AG20443 (cell line): ENCODE results near the gene NME5.
"Not testable (repeated sequence)": the region's sequence is repeated elsewhere in the genome, so short reads cannot be mapped to it uniquely, and the experiment has no call there.

ENCODE experiments used
- DNase-seq: peaks from one replicate; pipeline ENCODE4 v3.0.0; 2012; ENCODE audit warnings: low spot score, mixed read lengths

Gene NME5, protein sequence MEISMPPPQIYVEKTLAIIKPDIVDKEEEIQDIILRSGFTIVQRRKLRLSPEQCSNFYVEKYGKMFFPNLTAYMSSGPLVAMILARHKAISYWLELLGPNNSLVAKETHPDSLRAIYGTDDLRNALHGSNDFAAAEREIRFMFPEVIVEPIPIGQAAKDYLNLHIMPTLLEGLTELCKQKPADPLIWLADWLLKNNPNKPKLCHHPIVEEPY

DNA sequence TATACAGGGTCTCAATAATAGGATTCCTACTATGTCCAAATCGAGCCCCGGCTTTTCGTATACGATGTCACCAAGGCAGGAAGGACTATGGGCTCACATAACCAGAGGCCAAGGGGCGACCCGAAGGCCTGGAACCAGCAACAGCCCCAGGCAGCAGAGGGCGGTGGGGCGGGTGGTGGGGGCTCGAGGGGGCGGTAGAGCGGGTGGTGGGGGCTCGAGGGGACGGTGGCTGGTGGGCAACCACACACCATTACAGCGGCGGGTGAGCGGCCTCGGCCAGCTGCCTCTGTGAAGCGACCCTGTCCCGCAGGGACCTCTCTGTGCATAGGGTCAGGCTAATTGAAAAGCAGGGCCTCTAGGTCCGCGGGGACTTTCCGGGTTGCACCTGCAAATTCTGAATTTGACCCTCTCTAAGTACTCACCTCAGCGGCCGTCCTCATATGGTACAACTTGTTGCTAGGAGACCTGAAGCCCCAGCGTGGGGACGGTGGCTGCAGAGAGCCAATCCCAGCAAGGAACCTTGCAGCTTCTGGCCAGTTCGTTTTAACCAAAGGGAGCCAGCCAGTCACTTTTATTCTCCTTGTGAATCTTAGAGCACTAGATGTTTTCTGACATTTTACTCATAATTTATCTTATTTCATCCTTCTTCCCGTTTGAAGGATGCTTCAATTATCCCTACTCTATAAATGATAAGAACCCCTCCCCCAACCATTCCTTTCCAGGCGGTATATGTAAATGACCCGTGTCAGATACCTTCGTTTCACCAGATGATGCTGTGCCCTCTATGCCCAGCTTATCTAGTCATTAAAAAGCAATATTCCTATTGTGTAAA is at the start of gene NME5:
Gene NME5 (minus strand): TSS at position 480 of the 832 bp plus-strand sequence. CDS start 648 bp downstream, outside the sequence.
- peak; percentile 69 for DNase-seq

DNA sequence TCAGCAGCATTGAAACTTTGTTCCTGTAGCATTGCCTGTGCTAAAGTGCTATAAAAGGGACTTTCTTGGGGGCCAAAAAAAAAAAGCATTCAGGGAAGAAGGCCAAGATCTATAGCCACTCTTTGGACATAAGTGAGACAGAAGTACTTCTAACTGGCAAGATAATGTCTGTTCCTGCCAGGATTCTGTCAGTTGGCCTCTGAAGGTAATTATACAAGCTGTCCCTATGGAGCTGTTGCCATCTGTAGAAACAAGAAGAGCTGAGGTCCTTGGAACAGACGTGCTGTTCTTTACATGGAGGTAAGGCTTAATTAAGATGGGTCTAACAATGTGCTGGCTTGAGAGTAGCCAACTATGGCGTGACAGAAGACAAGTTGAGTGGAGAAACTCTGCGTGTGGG is 49.4 kb upstream of the NME5 start:
- no peak for DNase-seq

DNA sequence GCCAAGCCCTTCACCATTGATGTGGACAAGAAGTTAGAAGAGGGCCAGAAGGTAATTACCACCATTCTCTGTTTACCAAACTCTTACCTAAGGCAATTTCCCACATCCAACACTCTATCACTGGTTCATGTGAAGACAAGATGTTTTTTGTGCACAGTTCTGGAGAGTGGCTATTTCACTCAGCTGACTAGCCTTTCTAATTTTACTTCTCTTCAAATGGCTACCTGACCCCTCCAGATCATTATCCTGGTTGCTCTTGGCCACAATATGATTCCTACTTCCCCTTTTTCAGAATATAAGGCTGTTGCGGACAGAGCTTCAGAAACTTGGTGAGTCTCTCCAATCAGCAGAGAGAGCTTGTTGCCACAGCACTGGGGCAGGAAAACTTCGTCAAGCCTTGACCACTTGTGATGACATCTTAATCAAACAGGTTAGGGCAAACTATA is 46.8 kb upstream of the NME5 start:
- DNase-seq, result no peak

DNA sequence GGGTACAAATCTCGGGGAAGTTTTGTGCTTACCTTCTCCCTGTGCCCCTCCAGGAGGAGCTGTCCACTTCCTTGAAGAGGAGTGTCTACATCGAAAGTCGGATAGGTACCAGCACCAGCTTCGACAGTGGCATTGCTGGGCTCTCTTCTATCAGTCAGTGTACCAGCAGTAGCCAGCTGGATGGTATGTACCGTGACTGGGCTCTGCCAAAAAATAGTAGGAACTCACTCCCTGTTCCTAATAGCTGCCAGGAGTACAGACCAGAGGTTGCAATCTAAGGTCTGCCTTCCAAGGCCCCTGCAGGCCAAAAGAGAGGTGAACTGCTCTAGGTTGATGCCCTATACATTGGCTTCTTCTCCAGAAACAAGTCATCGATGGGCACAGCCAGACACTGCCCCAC is 43.6 kb upstream of the NME5 start:
- DNase-seq, result no peak

DNA sequence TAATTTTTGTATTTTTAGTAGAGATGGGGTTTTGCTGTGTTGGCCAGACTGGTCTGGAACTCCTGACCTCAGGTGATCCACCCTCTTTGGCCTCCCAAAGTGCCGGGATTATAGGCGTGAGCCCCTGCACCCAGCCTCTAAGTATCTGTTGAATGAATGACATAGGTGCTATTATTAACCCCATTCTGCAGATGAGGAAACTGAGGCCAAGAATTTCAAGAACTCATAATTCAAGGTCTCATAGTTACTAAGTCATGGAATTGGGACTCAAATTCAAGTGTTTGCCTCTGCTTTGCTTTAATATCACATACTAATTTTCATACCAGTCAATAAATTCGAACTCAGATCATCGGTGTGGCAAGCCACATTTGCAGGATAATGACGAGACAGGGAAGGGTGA is 41.6 kb upstream of the NME5 start:
- no peak for DNase-seq

DNA sequence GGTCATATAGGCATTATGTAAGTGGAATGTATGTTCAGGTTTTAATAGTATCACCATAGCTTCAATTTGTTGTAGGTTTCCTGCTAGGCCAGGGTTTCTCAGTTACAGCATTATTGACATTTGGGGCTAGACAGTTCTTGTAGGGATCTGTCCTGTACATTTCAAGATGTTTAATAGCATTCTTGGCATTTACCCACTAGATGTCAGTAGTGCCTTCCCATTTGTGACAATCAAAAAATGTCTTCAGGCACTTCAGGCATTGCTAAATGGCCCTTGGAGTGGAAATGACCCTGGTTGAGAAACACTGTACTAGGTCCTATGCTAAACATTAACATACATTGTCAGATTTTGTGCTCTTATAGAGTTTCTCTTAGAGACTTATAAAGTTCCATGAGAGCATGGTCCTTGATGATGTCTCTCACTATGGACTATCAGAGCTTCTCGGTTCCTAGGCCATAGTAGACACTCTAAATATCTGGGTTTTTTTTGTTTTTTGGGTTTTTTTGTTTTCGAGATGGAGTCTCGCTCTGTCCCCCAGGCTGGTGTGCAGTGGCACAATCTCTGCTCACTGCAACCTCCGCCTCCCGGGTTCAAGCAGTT is 41.1 kb upstream of the NME5 start:
- peak; percentile 37 for DNase-seq

DNA sequence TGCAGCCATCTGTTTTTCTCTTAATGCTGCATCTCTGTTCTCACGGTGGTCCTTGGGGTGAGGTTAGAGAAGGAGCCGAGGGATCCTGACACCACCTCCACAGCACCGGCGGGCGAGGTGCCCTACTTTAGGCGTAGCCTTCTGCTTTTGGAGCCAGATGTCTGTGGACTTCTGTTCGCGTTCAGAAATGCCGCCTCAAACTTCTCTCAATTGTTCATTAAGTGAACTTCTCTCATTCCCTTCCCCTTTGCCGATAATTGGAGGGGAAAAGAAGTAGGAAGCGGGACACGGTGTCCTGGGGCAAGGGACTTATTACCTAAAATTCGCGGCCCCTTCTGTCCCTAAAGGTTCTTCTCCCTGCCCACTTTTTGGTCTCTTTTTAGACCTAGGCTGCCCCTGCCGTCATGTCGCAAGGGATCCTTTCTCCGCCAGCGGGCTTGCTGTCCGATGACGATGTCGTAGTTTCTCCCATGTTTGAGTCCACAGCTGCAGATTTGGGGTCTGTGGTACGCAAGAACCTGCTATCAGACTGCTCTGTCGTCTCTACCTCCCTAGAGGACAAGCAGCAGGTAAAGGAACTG is 40.1 kb upstream of the NME5 start:
- no peak for DNase-seq

DNA sequence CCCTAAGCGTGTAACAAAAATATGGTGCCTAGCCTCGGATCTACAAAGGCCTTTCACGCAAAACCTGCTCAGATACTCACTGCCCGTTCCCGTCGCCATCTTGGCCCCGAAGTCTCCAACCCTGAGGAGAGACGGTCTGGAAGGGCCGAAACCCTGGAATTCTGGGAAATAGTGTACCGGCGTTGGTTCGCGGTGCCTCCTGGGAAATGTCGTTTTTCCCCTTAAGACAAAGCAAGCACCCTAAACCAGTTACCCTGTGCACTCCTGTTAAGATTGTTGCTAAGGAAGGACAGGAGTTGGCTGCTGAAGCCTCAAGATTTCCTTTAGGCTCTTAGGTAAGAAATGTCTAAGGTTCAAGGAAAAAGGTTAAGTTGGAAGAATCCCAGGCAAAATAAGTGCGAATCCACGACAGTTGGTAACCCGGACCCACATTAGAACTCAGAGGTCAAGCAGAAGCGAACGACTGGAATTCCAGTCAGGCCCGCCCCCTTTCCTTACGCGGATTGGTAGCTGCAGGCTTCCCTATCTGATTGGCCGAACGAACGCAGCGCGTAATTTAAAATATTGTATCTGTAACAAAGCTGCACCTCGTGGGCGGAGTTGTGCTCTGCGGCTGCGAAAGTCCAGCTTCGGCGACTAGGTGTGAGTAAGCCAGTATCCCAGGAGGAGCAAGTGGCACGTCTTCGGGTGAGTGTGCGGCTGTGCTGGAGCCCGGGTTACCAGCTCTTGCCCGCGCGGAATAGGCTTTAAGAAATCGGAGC is 39.5 kb upstream of the NME5 start, which contains the start of the genes BRD8 and KIF20A:
Gene BRD8 (minus strand): TSS at position 115 of the 761 bp plus-strand sequence. CDS start 16 bp downstream, at position 99.
Gene KIF20A (plus strand): TSS at position 597 of the 761 bp plus-strand sequence. CDS start 569 bp downstream, outside the sequence.
- DNase-seq, result peak; percentile 97

DNA sequence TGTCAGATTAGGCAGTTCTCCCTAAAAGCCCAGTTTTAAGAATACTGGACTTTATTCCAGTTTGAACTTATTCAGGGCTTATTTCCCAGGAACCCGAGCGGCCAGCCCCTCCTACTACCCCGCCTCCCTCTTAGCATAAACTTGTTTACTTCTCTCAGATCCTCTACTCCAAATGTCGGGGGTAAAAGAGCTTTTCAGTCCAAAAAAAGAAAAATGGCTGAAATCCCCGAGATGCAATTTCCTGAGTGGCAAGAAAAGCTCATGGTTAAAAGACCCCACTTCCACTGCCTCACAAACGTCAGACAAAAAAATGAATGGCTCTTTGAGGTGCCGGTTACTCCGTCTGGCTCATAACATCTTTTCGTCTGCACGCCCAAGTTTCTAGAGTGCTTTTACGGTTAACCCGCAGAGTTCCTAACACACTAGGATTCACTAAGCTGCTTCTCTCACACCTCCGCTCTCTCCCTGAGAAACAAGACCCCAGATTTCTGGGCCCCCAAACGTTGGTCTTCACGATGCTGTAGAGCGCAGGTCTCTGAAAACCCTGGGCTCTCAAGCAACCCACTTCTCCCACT is 38.8 kb upstream of the NME5 start:
- DNase-seq, result peak; percentile 67

DNA sequence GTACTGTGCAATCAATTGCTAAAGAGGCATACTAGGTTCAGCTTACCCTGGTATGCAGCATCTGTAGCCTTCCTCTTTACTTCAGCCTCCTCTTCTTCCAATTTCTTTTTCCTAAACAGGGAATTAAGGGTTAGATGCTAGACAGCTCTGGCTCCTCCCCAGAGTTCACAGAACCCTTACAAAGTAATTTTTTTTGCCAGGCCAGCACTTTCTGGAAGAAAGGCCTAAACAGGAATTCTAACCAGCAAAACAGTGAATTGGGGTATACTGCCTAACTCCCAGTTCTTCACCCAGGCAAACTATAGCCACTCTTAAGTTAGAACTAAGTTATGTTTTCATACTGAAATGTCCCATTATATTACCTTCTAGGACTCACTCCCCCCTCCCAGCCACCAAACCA is 31.1 kb upstream of the NME5 start:
- no peak for DNase-seq

DNA sequence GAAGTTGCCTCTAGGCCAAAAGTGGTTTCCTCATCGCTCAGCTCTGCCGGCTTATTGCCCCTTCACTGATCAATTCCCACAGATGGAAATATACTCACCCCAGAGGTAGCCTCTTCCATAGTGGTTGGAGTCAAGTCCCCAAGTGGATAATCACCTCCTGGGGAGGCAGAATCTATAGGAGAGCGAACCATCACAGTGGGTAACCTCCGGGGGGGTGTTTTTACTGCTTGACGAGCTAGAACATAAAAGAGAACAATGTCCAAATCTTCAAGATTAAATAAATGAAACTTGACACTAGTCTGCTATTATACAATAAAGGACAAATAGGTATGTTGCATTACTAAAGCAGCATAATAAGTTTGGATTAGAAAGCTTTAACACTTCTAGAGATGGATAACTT is 29.9 kb upstream of the NME5 start:
- DNase-seq, result no peak

DNA sequence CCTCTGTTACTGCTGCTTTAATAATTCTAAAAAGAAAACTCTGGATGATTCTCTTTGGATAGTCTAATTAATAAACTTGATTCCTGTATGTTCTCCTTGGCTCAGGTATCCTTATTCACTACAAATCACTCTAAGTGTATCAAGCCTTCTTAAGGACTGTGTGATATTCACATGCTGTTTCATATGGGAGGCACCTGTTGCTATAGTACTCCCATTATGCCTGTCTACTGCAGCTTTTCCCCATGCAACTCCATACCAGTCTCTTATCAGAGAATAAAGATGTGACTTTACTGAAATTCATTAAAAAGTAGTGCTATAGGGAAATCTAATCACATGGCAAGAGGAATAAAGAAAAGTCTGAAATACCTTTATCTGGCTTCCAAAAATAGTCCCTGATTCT is 24.5 kb upstream of the NME5 start:
- no peak for DNase-seq

DNA sequence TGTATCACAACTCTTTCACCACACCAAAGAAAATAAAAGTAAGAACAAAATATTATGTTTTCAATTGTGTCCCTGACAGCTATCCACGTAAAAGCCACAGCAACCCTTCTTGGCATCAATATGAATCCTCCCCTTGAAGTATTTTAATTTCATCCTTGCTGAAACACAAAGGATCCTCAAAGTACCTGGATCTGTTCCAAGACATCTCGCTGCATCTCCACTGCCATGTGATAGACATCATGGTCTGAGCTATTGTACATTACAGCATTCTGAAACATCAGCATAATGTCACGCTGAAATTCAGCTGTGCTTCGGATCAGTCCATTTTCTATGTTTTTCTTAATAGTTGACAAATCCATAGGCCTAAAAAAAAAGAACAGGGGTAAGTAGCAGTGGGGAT is 21.5 kb upstream of the NME5 start:
- DNase-seq, result no peak

DNA sequence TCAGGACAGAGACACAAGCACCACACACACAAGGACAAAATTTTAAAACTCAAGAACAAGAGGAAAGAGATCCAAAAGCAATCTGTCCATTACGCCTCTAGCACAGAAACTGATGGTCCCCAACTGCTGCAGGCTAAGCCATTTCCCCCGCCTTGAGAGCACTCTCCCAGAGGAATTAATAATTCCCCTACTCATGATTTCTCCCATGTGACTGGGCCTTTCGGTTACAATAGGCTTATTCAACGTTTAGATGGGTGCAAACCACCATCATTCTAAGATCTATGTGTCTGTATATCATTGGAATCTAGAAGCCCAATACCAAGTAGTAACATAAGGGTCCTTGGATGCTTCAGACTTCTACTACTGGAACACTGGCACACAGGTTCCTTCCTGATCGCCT is 20.4 kb upstream of the NME5 start:
- DNase-seq, result no peak

DNA sequence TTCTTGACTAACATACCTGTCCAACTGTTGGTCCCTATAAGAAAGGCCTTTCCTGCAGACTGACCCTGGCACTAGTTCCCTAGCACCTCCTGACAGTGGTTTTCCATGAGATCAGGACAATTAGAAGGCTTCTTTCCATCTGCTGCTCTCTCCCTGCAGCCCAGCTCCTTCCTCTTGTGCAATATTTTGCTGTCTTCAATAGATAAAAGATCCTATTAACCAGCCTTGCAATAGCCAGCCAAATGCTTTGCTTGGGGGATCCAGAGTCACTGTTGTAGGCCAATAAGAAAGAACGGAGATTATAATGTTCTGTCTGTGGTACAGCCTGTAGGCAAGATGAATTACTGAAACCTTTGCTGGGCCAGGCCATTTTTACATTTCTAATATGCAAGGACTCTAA is 18.4 kb upstream of the NME5 start:
- no peak for DNase-seq

DNA sequence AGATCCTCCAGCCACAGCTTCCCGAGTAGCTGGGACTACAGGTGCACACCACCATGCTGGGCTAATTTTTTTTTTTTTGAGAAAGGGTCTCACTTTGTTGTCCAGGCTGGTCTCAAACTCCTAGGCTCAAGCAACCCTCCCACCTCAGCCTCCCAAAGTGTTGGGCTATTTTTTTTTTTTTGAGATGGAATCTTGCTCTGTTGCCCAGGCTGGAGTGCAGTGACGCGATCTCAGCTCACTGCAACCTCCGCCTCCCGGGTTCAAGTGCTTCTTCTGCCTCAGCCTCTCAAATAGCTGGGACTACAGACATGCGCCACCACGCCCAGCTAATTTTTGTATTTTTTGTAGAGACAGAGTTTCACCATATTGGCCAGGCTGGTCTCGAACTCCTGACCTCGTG is 16.7 kb upstream of the NME5 start:
- not testable (repeated sequence) for DNase-seq

DNA sequence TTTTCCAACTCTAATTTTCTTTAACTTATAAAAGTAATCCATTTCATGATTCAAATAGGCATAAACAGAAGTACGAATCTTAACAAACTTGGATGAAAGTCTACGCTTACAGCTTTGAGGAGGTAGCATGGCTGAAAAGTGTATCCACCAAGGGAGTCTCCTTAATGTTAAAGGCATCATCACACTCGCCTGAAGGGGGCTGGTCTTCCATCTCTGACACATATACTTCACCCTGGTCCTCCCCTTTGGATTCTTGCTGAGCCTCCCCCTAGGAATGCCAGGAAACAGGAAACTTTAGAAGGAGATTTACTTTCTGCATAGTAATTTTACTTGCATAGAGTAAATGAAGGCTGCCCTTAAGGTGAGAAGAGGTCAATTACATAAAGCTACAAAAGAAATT is 10.3 kb upstream of the NME5 start:
- DNase-seq, result no peak

DNA sequence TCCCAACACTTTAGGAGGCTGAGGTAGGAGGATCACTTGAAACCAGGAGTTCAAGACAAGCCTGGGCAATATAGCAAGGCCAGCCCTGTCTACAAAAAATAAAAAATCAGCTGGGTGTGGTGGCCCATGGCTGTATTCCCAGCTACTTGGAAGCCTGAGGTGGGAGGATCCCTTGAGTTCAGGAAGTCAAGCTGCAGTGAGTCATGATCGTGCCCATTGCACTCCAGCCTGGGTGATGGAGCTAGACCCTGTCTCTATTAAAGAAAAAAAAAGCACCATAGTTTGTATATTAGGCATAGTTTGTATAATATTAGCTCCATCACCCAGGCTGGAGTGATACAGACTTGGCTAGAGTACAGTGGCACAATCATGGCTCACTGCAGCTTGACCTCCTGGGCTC is 9.6 kb upstream of the NME5 start:
- DNase-seq, result peak; percentile 44

DNA sequence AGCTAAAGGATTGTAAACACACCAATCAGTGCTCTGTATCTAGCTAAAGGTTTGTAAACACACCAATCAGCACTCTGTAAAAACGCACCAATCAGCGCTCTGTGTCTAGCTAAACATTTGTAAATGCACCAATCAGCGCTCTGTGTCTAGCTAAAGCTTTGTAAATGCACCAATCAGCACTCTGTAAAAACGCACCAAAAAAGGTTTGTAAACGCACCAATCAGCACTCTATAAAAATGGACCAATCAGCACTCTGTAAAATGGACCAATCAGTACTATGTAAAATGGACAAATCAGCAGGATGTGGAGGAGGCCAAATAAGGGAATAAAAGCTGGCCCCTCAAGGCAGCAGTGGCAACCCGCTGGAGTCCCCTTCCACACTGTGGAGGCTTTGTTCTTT is 4.3 kb upstream of the NME5 start:
- DNase-seq, result not testable (repeated sequence)

DNA sequence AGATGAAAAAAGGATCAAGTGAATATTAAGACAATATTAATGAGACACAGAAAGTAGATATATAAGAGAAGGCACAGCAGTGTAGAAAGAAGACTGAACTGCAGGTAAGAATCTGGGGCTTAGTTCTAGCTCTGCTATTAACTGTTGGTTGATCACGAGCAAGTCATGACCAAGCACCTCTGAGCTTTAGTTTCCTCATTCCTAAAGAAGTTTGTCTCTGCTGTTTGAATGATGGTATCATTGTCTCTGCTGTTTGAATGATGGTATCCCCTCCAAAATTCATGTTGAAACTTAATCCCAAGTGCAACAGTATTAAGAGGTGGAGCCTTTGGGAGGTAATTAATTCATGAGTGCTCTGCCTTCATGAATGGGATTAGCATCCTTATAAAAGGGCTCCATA is 2.5 kb upstream of the NME5 start:
- DNase-seq, result no peak

DNA sequence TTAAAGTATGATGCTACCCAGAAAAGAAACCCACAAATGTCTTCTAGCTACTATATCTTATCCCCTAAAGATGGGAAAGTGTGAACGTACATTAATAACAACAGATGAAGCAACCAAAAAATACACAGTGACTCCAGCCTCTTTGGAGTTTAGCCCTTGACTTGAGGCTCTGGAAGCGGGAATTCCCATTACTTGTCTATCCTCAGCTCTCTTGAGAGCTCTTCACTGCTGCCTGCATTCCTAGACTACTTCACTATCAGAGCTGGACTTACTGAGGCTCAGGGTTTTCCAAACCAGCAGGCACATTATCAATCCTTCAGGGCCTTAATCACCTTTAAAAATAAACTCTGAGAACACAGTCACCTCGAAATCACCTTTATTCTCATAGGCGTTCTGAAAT is 1.0 kb upstream of the NME5 start:
- DNase-seq, result no peak

DNA sequence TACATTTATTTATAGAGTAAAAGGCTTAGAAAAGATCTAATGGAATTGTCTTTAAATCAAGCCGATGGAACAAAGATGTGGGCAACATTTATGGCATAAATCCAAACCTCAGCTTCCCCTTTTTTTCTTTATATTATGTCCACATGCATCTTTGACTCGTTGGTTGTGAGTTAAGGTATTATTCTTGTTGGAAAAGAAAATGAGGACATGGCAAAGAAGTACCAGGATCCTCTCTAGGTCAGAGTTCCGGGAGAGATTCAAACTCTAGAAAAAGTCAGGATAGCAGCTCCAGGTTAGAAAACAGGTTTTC is 508 bp upstream of the NME5 start:
- DNase-seq, result no peak
